Vagina (tissue), 2 donors: ENCODE data around the gene MEGF8.

Experiments used
- CTCF ChIP-seq, 3 experiments: fragments of 450-650 bp in 2 of 3; fragments of 200-600 bp in 1 of 3; sonication (generic) in 1 of 3; IDR thresholded peaks; one replicate each; pipeline ENCODE4 v1.5.1; 2017 to 2019; ENCODE audit warnings: antibody characterized with exemption in 3 of 3, mild to moderate bottlenecking in 2 of 3, moderate library complexity in 2 of 3
- POLR2A ChIP-seq, 2 donors: fragments of 450-650 bp; IDR thresholded peaks; one replicate each; pipeline ENCODE4 v1.6.1; 2017; ENCODE audit warnings: antibody characterized with exemption in 2 of 2, mild to moderate bottlenecking in 2 of 2, moderate library complexity in 2 of 2
- POLR2AphosphoS5 ChIP-seq, 2 donors: sonication (generic); formaldehyde crosslinking; IDR thresholded peaks; one replicate each; pipeline ENCODE4 v1.9.0; 2017; ENCODE audit warnings: antibody characterized with exemption in 2 of 2, mild to moderate bottlenecking in 2 of 2, low read depth in 1 of 2; ENCODE audit not compliant: insufficient read depth in 1 of 2

GRCh38 chr19:42293540-42293939 lies 31.9 kb upstream of the MEGF8 start:
- no peak for TF ChIP-seq CTCF (IDR thresholded peaks at IDR 0.05)
- no peak for TF ChIP-seq POLR2AphosphoS5 (IDR thresholded peaks at IDR 0.05; ENCODE audit: insufficient read depth in 1 of 2, low read depth in 1 of 2)
- no peak for TF ChIP-seq POLR2A (IDR thresholded peaks at IDR 0.05)
